Stimulated activated CD4-positive, alpha-beta T cell treated with anti-CD3 and anti-CD28 coated beads, Interleukin-4, amount 100 ng/mL, for 48 hours (primary cell): Measurements from ENCODE around the gene HS2ST1.

Experiments
- DNase-seq, 2 donors: peaks; one replicate each; pipeline ENCODE4 v3.0.0-alpha.2; 2020; ENCODE audit warnings: low read depth in 2 of 2

Gene HS2ST1

GRCh38 chr1:87111659-87112371 is 197.4 kb downstream of the HS2ST1 start:
- no peak for DNase-seq

- no peak for DNase-seq
These were observed 198.9 kb downstream of the HS2ST1 start for GRCh38 chr1:87113313-87113712.

GRCh38 chr1:87115317-87115890 is 201.0 kb downstream of the HS2ST1 start:
- no peak for DNase-seq

- DNase-seq, result no peak
These were observed 201.5 kb downstream of the HS2ST1 start for GRCh38 chr1:87115891-87116290.

GRCh38 chr1:87117761-87118368 is 203.4 kb downstream of the HS2ST1 start:
- no peak for DNase-seq

- DNase-seq, result no peak
These were observed 205.2 kb downstream of the HS2ST1 start for GRCh38 chr1:87119541-87120140.

GRCh38 chr1:87120779-87121178 is 206.3 kb downstream of the HS2ST1 start:
- DNase-seq, result no peak

GRCh38 chr1:87121711-87122163 is 207.3 kb downstream of the HS2ST1 start:
- no peak for DNase-seq

GRCh38 chr1:87122243-87122642 is 207.8 kb downstream of the HS2ST1 start:
- no peak for DNase-seq

- DNase-seq, result no peak
These were observed 209.2 kb downstream of the HS2ST1 start for GRCh38 chr1:87123610-87124009.

- DNase-seq, result no peak
These were observed 212.6 kb downstream of the HS2ST1 start for GRCh38 chr1:87126886-87127505.

GRCh38 chr1:87127581-87127980 is 213.1 kb downstream of the HS2ST1 start:
- no peak for DNase-seq

GRCh38 chr1:87129038-87129437 is 214.6 kb downstream of the HS2ST1 start:
- DNase-seq, result no peak

GRCh38 chr1:87129606-87130005 is 215.2 kb downstream of the HS2ST1 start:
- DNase-seq, result no peak

GRCh38 chr1:87130438-87130837 is 216.0 kb downstream of the HS2ST1 start:
- no peak for DNase-seq

- peak; percentile 71 to 77 for DNase-seq
These were observed 217.4 kb downstream of the HS2ST1 start for GRCh38 chr1:87131809-87132283.

- no peak for DNase-seq
These were observed 217.9 kb downstream of the HS2ST1 start for GRCh38 chr1:87132284-87132870.

GRCh38 chr1:87134061-87134460 is 219.6 kb downstream of the HS2ST1 start:
- DNase-seq, result no peak

- DNase-seq, result no peak
These were observed 220.3 kb downstream of the HS2ST1 start for GRCh38 chr1:87134625-87135328.

- no peak for DNase-seq
These were observed 220.9 kb downstream of the HS2ST1 start for GRCh38 chr1:87135329-87135712.
